Mesendoderm (in vitro differentiated cells): ENCODE data around the gene TBX1.
A peak's percentile ranks its signal among the peaks of the same experiment; 100 is the strongest.

Source experiments
- DNase-seq: peaks from one replicate; pipeline ENCODE4 v3.0.0; 2013
- H2AK5ac ChIP-seq: 2 replicates; pipeline ENCODE4 v1.6.1; 2013; ENCODE audit warnings: low read length, inconsistent platforms
- H2BK120ac ChIP-seq: 2 replicates; pipeline ENCODE4 v1.6.1; 2013; ENCODE audit warnings: low read depth, mild to moderate bottlenecking, low read length, moderate library complexity, mixed read lengths
- H2BK15ac ChIP-seq: replicated peaks from 2 replicates; pipeline ENCODE4 v1.6.1; 2013; ENCODE audit warnings: low read depth, mild to moderate bottlenecking, moderate library complexity
- H2BK5ac ChIP-seq: 2 replicates; pipeline ENCODE4 v1.6.1; 2013; ENCODE audit warnings: low read length, inconsistent platforms
- H3K18ac ChIP-seq: 2 replicates; pipeline ENCODE4 v1.6.1; 2013; ENCODE audit warnings: mild to moderate bottlenecking, low read length, mixed read lengths
- H3K23ac ChIP-seq: one replicate; pipeline ENCODE4 v1.6.1; 2013; ENCODE audit warnings: low read length
- H3K27ac ChIP-seq: 2 replicates; pipeline ENCODE4 v1.5.1; 2013; ENCODE audit warnings: low read depth, mild to moderate bottlenecking, inconsistent platforms, low read length, moderate library complexity
- H3K27me3 ChIP-seq: 2 replicates; pipeline ENCODE4 v1.6.1; 2013; ENCODE audit warnings: low read length, control low read depth, mild to moderate bottlenecking, inconsistent platforms; ENCODE audit not compliant: insufficient read depth, poor library complexity
- H3K36me3 ChIP-seq: 2 replicates; pipeline ENCODE4 v1.6.1; 2013; ENCODE audit warnings: low read length, inconsistent platforms; ENCODE audit not compliant: control insufficient read depth, insufficient read depth
- H3K4ac ChIP-seq: one replicate; pipeline ENCODE4 v1.6.1; 2013; ENCODE audit warnings: low read depth, mild to moderate bottlenecking, low read length, moderate library complexity
- H3K4me1 ChIP-seq: 2 replicates; pipeline ENCODE4 v1.6.1; 2013; ENCODE audit warnings: low read depth, low read length, inconsistent platforms; ENCODE audit not compliant: control insufficient read depth
- H3K4me2 ChIP-seq: 2 replicates; pipeline ENCODE4 v1.6.1; 2013; ENCODE audit warnings: low read length
- H3K4me3 ChIP-seq: 2 replicates; pipeline ENCODE4 v1.5.1; 2013; ENCODE audit warnings: mild to moderate bottlenecking, low read length
- H3K56ac ChIP-seq: one replicate; pipeline ENCODE4 v1.6.1; 2013; ENCODE audit warnings: low read length
- H3K79me1 ChIP-seq: 2 replicates; pipeline ENCODE4 v1.6.1; 2013; ENCODE audit warnings: low read length, inconsistent platforms
- H3K79me2 ChIP-seq: 2 replicates; pipeline ENCODE4 v1.6.1; 2013; ENCODE audit warnings: mild to moderate bottlenecking, low read length; ENCODE audit not compliant: control insufficient read depth, insufficient read depth
- H3K9ac ChIP-seq: 2 replicates; pipeline ENCODE4 v1.6.1; 2013; ENCODE audit warnings: low read length, inconsistent platforms
- H4K5ac ChIP-seq: one replicate; pipeline ENCODE4 v1.6.1; 2013; ENCODE audit warnings: low read length
- H4K8ac ChIP-seq: one replicate; pipeline ENCODE4 v1.6.1; 2013; ENCODE audit warnings: low read depth, mild to moderate bottlenecking, control low read depth, low read length, moderate library complexity
- WGBS: extraction: QIAGEN DNeasy Blood & Tissue Kit; methylation state at CpG from one replicate; pipeline ENCODE4 v1.1.7; 2013; ENCODE audit warnings: low lambda C conversion rate, missing lambda C conversion rate; ENCODE audit not compliant: insufficient coverage; ENCODE audit errors: extremely low coverage; 5-methylcytosine and 5-hydroxymethylcytosine counted together

The TBX1 gene

GRCh38 chr22:19743081-19743480 is 17.5 kb upstream of the TBX1 start:
- Histone ChIP-seq H3K4me1 (peaks cover 4% of the 10 kb centered on the region), H3K9ac (no peak overlapping the region), H2BK15ac (no peak overlapping the region), H2BK5ac (no peak overlapping the region), H2AK5ac (no peak overlapping the region), H3K18ac (no peak overlapping the region), H3K23ac (no peak overlapping the region), H3K36me3 (no peaks in the 10 kb centered on the region), H4K5ac (no peak overlapping the region), H3K56ac (no peak overlapping the region), H3K79me1 (no peaks in the 10 kb centered on the region), H4K8ac (no peak overlapping the region), H3K4ac (no peak overlapping the region), H2BK120ac (no peak overlapping the region), H3K27ac (no peak overlapping the region), H3K4me3 (no peak overlapping the region), H3K79me2 (no peaks in the 10 kb centered on the region), H3K27me3 (no peaks in the 10 kb centered on the region), H3K4me2 (no peak overlapping the region)
- DNase-seq: no peak
- no CpG with 5 or more reads among the region's 6 CpGs for WGBS

- Histone ChIP-seq H3K27me3 (no peaks in the 10 kb centered on the region), H3K4me1 (peaks cover 4% of the 10 kb centered on the region), H3K27ac (no peak overlapping the region), H3K36me3 (no peaks in the 10 kb centered on the region), H3K9ac (no peak overlapping the region), H2BK5ac (no peak overlapping the region), H3K18ac (no peak overlapping the region), H2BK120ac (no peak overlapping the region), H3K4me2 (no peak overlapping the region), H3K79me2 (no peaks in the 10 kb centered on the region), H3K4me3 (no peak overlapping the region), H3K4ac (no peak overlapping the region), H2AK5ac (no peak overlapping the region), H3K56ac (no peak overlapping the region), H3K79me1 (no peaks in the 10 kb centered on the region), H4K5ac (no peak overlapping the region), H2BK15ac (no peak overlapping the region), H4K8ac (no peak overlapping the region), H3K23ac (no peak overlapping the region)
- WGBS: no CpG with 5 or more reads among the region's 4 CpGs
- no peak for DNase-seq
Observed at GRCh38 chr22:19743651-19744050, 16.9 kb upstream of the TBX1 start.

GRCh38 chr22:19744350-19745006 is 16.1 kb upstream of the TBX1 start:
- H3K4me3 ChIP-seq: no peak overlapping the region
- no peak overlapping the region for H3K4ac ChIP-seq
- H3K4me2 ChIP-seq: no peak overlapping the region
- no peak overlapping the region for H2BK15ac ChIP-seq
- no peak overlapping the region for H3K27ac ChIP-seq
- no peaks in the 10 kb centered on the region for H3K27me3 ChIP-seq
- H3K4me1 ChIP-seq: peaks cover 4% of the 10 kb centered on the region
- H3K79me2 ChIP-seq: no peaks in the 10 kb centered on the region
- no peak overlapping the region for H2BK120ac ChIP-seq
- no peak overlapping the region for H2BK5ac ChIP-seq
- no peak overlapping the region for H2AK5ac ChIP-seq
- H3K9ac ChIP-seq: no peak overlapping the region
- WGBS: no CpG with 5 or more reads among the region's 13 CpGs
- no peak overlapping the region for H3K23ac ChIP-seq
- no peaks in the 10 kb centered on the region for H3K36me3 ChIP-seq
- no peak overlapping the region for H4K5ac ChIP-seq
- no peaks in the 10 kb centered on the region for H3K79me1 ChIP-seq
- no peak overlapping the region for H3K18ac ChIP-seq
- no peak overlapping the region for H4K8ac ChIP-seq
- no peak for DNase-seq
- no peak overlapping the region for H3K56ac ChIP-seq

- no peak overlapping the region for H2BK15ac ChIP-seq
- H3K23ac ChIP-seq: no peak overlapping the region
- no peak overlapping the region for H3K4me3 ChIP-seq
- no peak overlapping the region for H3K4me2 ChIP-seq
- no peak overlapping the region for H2BK120ac ChIP-seq
- H2AK5ac ChIP-seq: no peak overlapping the region
- H3K4ac ChIP-seq: no peak overlapping the region
- peaks cover 4% of the 10 kb centered on the region for H3K4me1 ChIP-seq
- no peaks in the 10 kb centered on the region for H3K27me3 ChIP-seq
- peak; percentile 72 for DNase-seq
- WGBS: no CpG with 5 or more reads among the region's 24 CpGs
- H3K9ac ChIP-seq: no peak overlapping the region
- H3K56ac ChIP-seq: peak overlapping the region; percentile 68
- no peaks in the 10 kb centered on the region for H3K79me2 ChIP-seq
- H3K36me3 ChIP-seq: no peaks in the 10 kb centered on the region
- H4K5ac ChIP-seq: no peak overlapping the region
- no peaks in the 10 kb centered on the region for H3K79me1 ChIP-seq
- H3K18ac ChIP-seq: peak overlapping the region; percentile 6
- H2BK5ac ChIP-seq: no peak overlapping the region
- H4K8ac ChIP-seq: no peak overlapping the region
- H3K27ac ChIP-seq: no peak overlapping the region
Observed at GRCh38 chr22:19745155-19746101, 15.2 kb upstream of the TBX1 start.

GRCh38 chr22:19746726-19747125 is 13.9 kb upstream of the TBX1 start:
- Histone ChIP-seq H3K9ac (no peak overlapping the region), H3K27ac (no peak overlapping the region), H3K36me3 (no peaks in the 10 kb centered on the region), H3K4me1 (peaks cover 4% of the 10 kb centered on the region), H3K4ac (no peak overlapping the region), H2AK5ac (no peak overlapping the region), H2BK15ac (no peak overlapping the region), H3K23ac (no peak overlapping the region), H3K56ac (no peak overlapping the region), H2BK120ac (no peak overlapping the region), H3K18ac (no peak overlapping the region), H3K79me2 (no peaks in the 10 kb centered on the region), H3K4me3 (no peak overlapping the region), H3K4me2 (no peak overlapping the region), H4K5ac (no peak overlapping the region), H3K27me3 (no peaks in the 10 kb centered on the region), H4K8ac (no peak overlapping the region), H3K79me1 (no peaks in the 10 kb centered on the region), H2BK5ac (no peak overlapping the region)
- no peak for DNase-seq
- WGBS: no CpG with 5 or more reads among the region's 13 CpGs
